DOHH2 (cell line): ENCODE results near the gene SHISA7.
"Not testable (repeated sequence)": the region's sequence is repeated elsewhere in the genome, so short reads cannot be mapped to it uniquely, and the experiment has no call there.

Source experiments
- H3F3A ChIP-seq: fragments of 200-600 bp; sonication (generic), shearing (Covaris generic); 2 replicates; pipeline ENCODE4 v1.6.0; 2016; ENCODE audit warnings: antibody characterized with exemption, mild to moderate bottlenecking; ENCODE audit not compliant: control insufficient read depth, insufficient read depth
- H3K27ac ChIP-seq: fragments of 200-600 bp; sonication (generic); 2 replicates; pipeline ENCODE4 v1.5.1; 2014; ENCODE audit warnings: low read depth, mild to moderate bottlenecking, low read length, moderate library complexity
- H3K27me3 ChIP-seq: fragments of 200-600 bp; sonication (generic); 2 replicates; pipeline ENCODE4 v1.6.1; 2014; ENCODE audit warnings: mild to moderate bottlenecking, low read length, mixed read lengths; ENCODE audit not compliant: control insufficient read depth
- H3K36me3 ChIP-seq: fragments of 200-600 bp; sonication (generic); 2 replicates; pipeline ENCODE4 v1.6.1; 2014; ENCODE audit warnings: mild to moderate bottlenecking, low read length, moderate library complexity, mixed read lengths; ENCODE audit not compliant: control insufficient read depth
- H3K4me1 ChIP-seq: fragments of 200-600 bp; sonication (generic); 2 replicates; pipeline ENCODE4 v1.6.1; 2014; ENCODE audit warnings: mild to moderate bottlenecking, low read length, mixed read lengths; ENCODE audit not compliant: control insufficient read depth
- H3K4me2 ChIP-seq: fragments of 200-600 bp; sonication (generic); 2 replicates; pipeline ENCODE4 v1.6.0; 2014; ENCODE audit warnings: mild to moderate bottlenecking, low read length, moderate library complexity
- H3K4me3 ChIP-seq: fragments of 200-600 bp; sonication (generic); 2 replicates; pipeline ENCODE4 v1.5.1; 2014; ENCODE audit warnings: mild to moderate bottlenecking, low read length, mixed read lengths
- H3K79me2 ChIP-seq: fragments of 200-600 bp; sonication (generic); 2 replicates; pipeline ENCODE4 v1.6.1; 2014; ENCODE audit warnings: mild to moderate bottlenecking, low read length, mixed read lengths; ENCODE audit not compliant: control insufficient read depth
- H3K9me2 ChIP-seq: fragments of 200-600 bp; sonication (generic); replicated peaks from 2 replicates; pipeline ENCODE4 v1.6.1; 2014; ENCODE audit warnings: mild to moderate bottlenecking, low read length, mixed read lengths; ENCODE audit not compliant: control insufficient read depth
- H3K9me3 ChIP-seq: fragments of 200-600 bp; sonication (generic); 2 replicates; pipeline ENCODE4 v1.6.1; 2014; ENCODE audit warnings: antibody characterized with exemption, low read length, mixed read lengths; ENCODE audit not compliant: control insufficient read depth, insufficient read depth
- H4K20me1 ChIP-seq: fragments of 200-600 bp; sonication (generic); 2 replicates; pipeline ENCODE4 v1.6.0; 2014; ENCODE audit warnings: low read depth, mild to moderate bottlenecking, antibody characterized with exemption, low read length, moderate library complexity; ENCODE audit not compliant: control insufficient read depth, insufficient read depth
- CTCF ChIP-seq: fragments of 200-600 bp; sonication (generic); IDR thresholded peaks from one replicate; pipeline ENCODE4 v1.5.1; 2014; ENCODE audit warnings: antibody characterized with exemption, mild to moderate bottlenecking, low read depth, low read length; ENCODE audit not compliant: poor library complexity, severe bottlenecking
- EZH2phosphoT487 ChIP-seq: fragments of 200-600 bp; sonication (generic); IDR thresholded peaks from 2 replicates; pipeline ENCODE4 v1.6.1; 2017; ENCODE audit warnings: borderline replicate concordance, mild to moderate bottlenecking, antibody characterized with exemption, low read length, moderate library complexity, mixed read lengths

Gene SHISA7

GRCh38 chr19:55451163-55451964, 8.3 kb upstream of the SHISA7 start:
- TF ChIP-seq EZH2phosphoT487, result no peak
- no peak for TF ChIP-seq CTCF
- H3K4me2 ChIP-seq, result no peak overlapping the region
- no peak overlapping the region for H3K27ac ChIP-seq
- no peaks in the 10 kb centered on the region for H3K79me2 ChIP-seq
- H3K36me3 ChIP-seq, result no peaks in the 10 kb centered on the region
- no peaks in the 10 kb centered on the region for H4K20me1 ChIP-seq
- no peak overlapping the region for H3K4me3 ChIP-seq
- H3F3A ChIP-seq, result no peaks in the 10 kb centered on the region; the same call in 1 of the 2 replicates
- no peaks in the 10 kb centered on the region for H3K9me3 ChIP-seq
- H3K9me2 ChIP-seq, result no peaks in the 10 kb centered on the region
- no peaks in the 10 kb centered on the region for H3K4me1 ChIP-seq
- peaks cover 9% of the 10 kb centered on the region for H3K27me3 ChIP-seq

- H3K9me3 ChIP-seq, result no peaks in the 10 kb centered on the region
- H3K27me3 ChIP-seq, result peaks cover 14% of the 10 kb centered on the region
- no peak overlapping the region for H3K4me3 ChIP-seq
- no peak overlapping the region for H3K27ac ChIP-seq
- H3K9me2 ChIP-seq, result no peaks in the 10 kb centered on the region
- H3K79me2 ChIP-seq, result no peaks in the 10 kb centered on the region
- TF ChIP-seq CTCF (no peak), EZH2phosphoT487 (no peak)
- no peaks in the 10 kb centered on the region for H3K4me1 ChIP-seq
- H3K36me3 ChIP-seq, result no peaks in the 10 kb centered on the region
- H3F3A ChIP-seq, result no peaks in the 10 kb centered on the region; the same call in 1 of the 2 replicates
- no peaks in the 10 kb centered on the region for H4K20me1 ChIP-seq
- H3K4me2 ChIP-seq, result no peak overlapping the region
Observed at GRCh38 chr19:55449469-55449868, 6.4 kb upstream of the SHISA7 start.

- not testable (repeated sequence) for H3K36me3 ChIP-seq, H3K27ac ChIP-seq, H3K9me3 ChIP-seq, H4K20me1 ChIP-seq, H3K4me1 ChIP-seq, H3K9me2 ChIP-seq, H3K79me2 ChIP-seq, H3F3A ChIP-seq, H3K4me3 ChIP-seq, H3K4me2 ChIP-seq
- H3K27me3 ChIP-seq, result peaks cover 23% of the 10 kb centered on the region
Observed at GRCh38 chr19:55448175-55448490, 5.0 kb upstream of the SHISA7 start.

GRCh38 chr19:55447421-55448174, 4.5 kb upstream of the SHISA7 start:
- H3K27ac ChIP-seq, result no peak overlapping the region
- no peaks in the 10 kb centered on the region for H3K9me2 ChIP-seq
- no peaks in the 10 kb centered on the region for H3K4me1 ChIP-seq
- H3K4me2 ChIP-seq, result no peak overlapping the region
- H3K36me3 ChIP-seq, result no peaks in the 10 kb centered on the region
- H3K79me2 ChIP-seq, result no peaks in the 10 kb centered on the region
- TF ChIP-seq CTCF (no peak), EZH2phosphoT487 (no peak)
- H3K4me3 ChIP-seq, result no peak overlapping the region
- no peaks in the 10 kb centered on the region for H3K9me3 ChIP-seq
- H3F3A ChIP-seq, result no peaks in the 10 kb centered on the region
- H4K20me1 ChIP-seq, result no peaks in the 10 kb centered on the region
- peaks cover 25% of the 10 kb centered on the region for H3K27me3 ChIP-seq
